HepG2 (cell line): ENCODE results near the gene LRRC3. TPM values are rescaled to one million over a fixed set of nuclear protein-coding genes. Genes with fewer than 3 reads are reported as not detected.
A peak's percentile ranks its signal among the peaks of the same experiment; 100 is the strongest.

Experiments
- GATAD2A ChIP-seq: IDR thresholded peaks from 2 replicates; pipeline ENCODE4 v1.6.1; 2016
- KDM5A ChIP-seq: fragments of 200-600 bp; sonication (generic); IDR thresholded peaks from 2 replicates; pipeline ENCODE4 v1.7.0; 2018; ENCODE audit warnings: antibody characterized with exemption, mild to moderate bottlenecking, low read length, borderline replicate concordance
- KLF13 ChIP-seq: sonication (generic); formaldehyde crosslinking; IDR thresholded peaks from 2 replicates; pipeline ENCODE4 v1.4.0; 2020; ENCODE audit warnings: mild to moderate bottlenecking, missing genetic modification reagents
- LCORL ChIP-seq, 2 experiments: fragments of 450-650 bp in 1 of 2; sonication (generic) in 1 of 2; formaldehyde crosslinking in 1 of 2; IDR thresholded peaks; 2 replicates each; pipeline versions ENCODE4 v1.5.0 to v1.6.1; 2017 to 2020; ENCODE audit warnings: antibody characterized with exemption in 1 of 2, missing genetic modification reagents in 1 of 2
- MBNL3 ChIP-seq: fragments of 250-450 bp; sonication (Bioruptor Pico); conservative IDR thresholded peaks from 2 replicates; pipeline ENCODE4 v1.8.0; 2022; ENCODE audit warnings: mild to moderate bottlenecking, inconsistent platforms
- NR2C2 ChIP-seq: sonication (generic); formaldehyde crosslinking; IDR thresholded peaks from 2 replicates; pipeline ENCODE4 v1.4.0; 2020; ENCODE audit warnings: missing genetic modification reagents, mild to moderate bottlenecking, moderate library complexity, borderline replicate concordance
- PHF20 ChIP-seq: sonication (generic); formaldehyde crosslinking; IDR thresholded peaks from 2 replicates; pipeline ENCODE4 v1.5.0; 2020; ENCODE audit warnings: mild to moderate bottlenecking, missing genetic modification reagents
- SATB2 ChIP-seq: sonication (generic); formaldehyde crosslinking; IDR thresholded peaks from 2 replicates; pipeline ENCODE4 v1.5.0; 2020; ENCODE audit warnings: missing genetic modification reagents
- SOX6 ChIP-seq, 2 experiments: fragments of 450-650 bp in 1 of 2; sonication (generic) in 1 of 2; formaldehyde crosslinking in 1 of 2; IDR thresholded peaks; 2 replicates each; pipeline versions ENCODE4 v1.4.0 to v1.6.1; 2017 to 2020; ENCODE audit warnings: antibody characterized with exemption in 1 of 2, mild to moderate bottlenecking in 1 of 2, missing genetic modification reagents in 1 of 2
- ZNF138 ChIP-seq: sonication (generic); formaldehyde crosslinking; IDR thresholded peaks from 2 replicates; pipeline ENCODE4 v1.5.0; 2020; ENCODE audit warnings: mild to moderate bottlenecking, low read depth, missing genetic modification reagents
- ZNF672 ChIP-seq: sonication (generic); formaldehyde crosslinking; IDR thresholded peaks from 2 replicates; pipeline ENCODE4 v1.8.1; 2022; ENCODE audit warnings: missing genetic modification reagents
- ZNF678 ChIP-seq: sonication (generic); formaldehyde crosslinking; IDR thresholded peaks from 2 replicates; pipeline ENCODE4 v1.4.0; 2020; ENCODE audit warnings: mild to moderate bottlenecking, missing genetic modification reagents
- polyA plus RNA-seq, 8 experiments: library from polyadenylated mRNA; depleted of rRNA in 3 of 8; stranded (reverse) in 7 of 8; unstranded in 1 of 8; fragments of >200 nt; fragmentation: Illumina TruSeq in 4 of 8; extraction: Trizol in 4 of 8; gene quantifications; 2 replicates each; pipeline versions ENCODE4 v1.2.1 to v1.2.3, GENCODE V29; 2011 to 2016; ENCODE audit warnings: low read depth in 4 of 8, missing spikeins in 1 of 8, mixed read lengths in 1 of 8; ENCODE audit not compliant: insufficient read depth in 1 of 8
- total RNA-seq, 5 experiments: library from RNA; depleted of rRNA; stranded (reverse); fragments of >200 nt; fragmentation: Illumina TruSeq; extraction: Trizol; gene quantifications; 2 replicates each; pipeline ENCODE4 v1.2.3, GENCODE V29; 2016; ENCODE audit warnings: low read depth in 1 of 5
- TF ChIP-seq, protein P1 (sequence below): sonication (generic); formaldehyde crosslinking; IDR thresholded peaks from 2 replicates; pipeline ENCODE4 v1.5.0; 2020; ENCODE audit warnings: missing genetic modification reagents
- TF ChIP-seq, protein P2 (sequence below): sonication (generic); formaldehyde crosslinking; IDR thresholded peaks from 2 replicates; pipeline ENCODE4 v1.4.0; 2020; ENCODE audit warnings: mild to moderate bottlenecking, missing genetic modification reagents
- TF ChIP-seq, protein P3 (sequence below): sonication (generic); formaldehyde crosslinking; IDR thresholded peaks from 2 replicates; pipeline ENCODE4 v1.5.0; 2020; ENCODE audit warnings: mild to moderate bottlenecking, missing genetic modification reagents
- TF ChIP-seq, protein P4 (sequence below): sonication (generic); formaldehyde crosslinking; IDR thresholded peaks from 2 replicates; pipeline ENCODE4 v1.4.0; 2020; ENCODE audit warnings: missing genetic modification reagents

The LRRC3 gene
- total and polyA plus RNA-seq, 2 of the 13 experiments (the other 11 are each of a cell fraction or from before 2014, with no cell fraction given): 4.8 to 16.5 TPM

GRCh38 chr21:44482581-44483287 lies 27.4 kb downstream of the LRRC3 start (continued):
- TF ChIP-seq LCORL (IDR thresholded peaks at IDR 0.05): no peak
- TF ChIP-seq LCORL (CRISPR knock-in tag; IDR thresholded peaks at IDR 0.05): peak; percentile 58; the same call in 1 of the 2 replicates
- no peak for TF ChIP-seq PHF20 (CRISPR knock-in tag)
- no peak for TF ChIP-seq SOX6 (IDR thresholded peaks at IDR 0.05)
- peak; percentile 75 for TF ChIP-seq SOX6 (CRISPR knock-in tag; IDR thresholded peaks at IDR 0.05)
- no peak for TF ChIP-seq KDM5A
- TF ChIP-seq, protein P1, sequence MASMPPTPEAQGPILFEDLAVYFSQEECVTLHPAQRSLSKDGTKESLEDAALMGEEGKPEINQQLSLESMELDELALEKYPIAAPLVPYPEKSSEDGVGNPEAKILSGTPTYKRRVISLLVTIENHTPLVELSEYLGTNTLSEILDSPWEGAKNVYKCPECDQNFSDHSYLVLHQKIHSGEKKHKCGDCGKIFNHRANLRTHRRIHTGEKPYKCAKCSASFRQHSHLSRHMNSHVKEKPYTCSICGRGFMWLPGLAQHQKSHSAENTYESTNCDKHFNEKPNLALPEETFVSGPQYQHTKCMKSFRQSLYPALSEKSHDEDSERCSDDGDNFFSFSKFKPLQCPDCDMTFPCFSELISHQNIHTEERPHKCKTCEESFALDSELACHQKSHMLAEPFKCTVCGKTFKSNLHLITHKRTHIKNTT: no peak
- TF ChIP-seq KLF13: no peak; the same call in 1 of the 2 replicates
- TF ChIP-seq, protein P2, sequence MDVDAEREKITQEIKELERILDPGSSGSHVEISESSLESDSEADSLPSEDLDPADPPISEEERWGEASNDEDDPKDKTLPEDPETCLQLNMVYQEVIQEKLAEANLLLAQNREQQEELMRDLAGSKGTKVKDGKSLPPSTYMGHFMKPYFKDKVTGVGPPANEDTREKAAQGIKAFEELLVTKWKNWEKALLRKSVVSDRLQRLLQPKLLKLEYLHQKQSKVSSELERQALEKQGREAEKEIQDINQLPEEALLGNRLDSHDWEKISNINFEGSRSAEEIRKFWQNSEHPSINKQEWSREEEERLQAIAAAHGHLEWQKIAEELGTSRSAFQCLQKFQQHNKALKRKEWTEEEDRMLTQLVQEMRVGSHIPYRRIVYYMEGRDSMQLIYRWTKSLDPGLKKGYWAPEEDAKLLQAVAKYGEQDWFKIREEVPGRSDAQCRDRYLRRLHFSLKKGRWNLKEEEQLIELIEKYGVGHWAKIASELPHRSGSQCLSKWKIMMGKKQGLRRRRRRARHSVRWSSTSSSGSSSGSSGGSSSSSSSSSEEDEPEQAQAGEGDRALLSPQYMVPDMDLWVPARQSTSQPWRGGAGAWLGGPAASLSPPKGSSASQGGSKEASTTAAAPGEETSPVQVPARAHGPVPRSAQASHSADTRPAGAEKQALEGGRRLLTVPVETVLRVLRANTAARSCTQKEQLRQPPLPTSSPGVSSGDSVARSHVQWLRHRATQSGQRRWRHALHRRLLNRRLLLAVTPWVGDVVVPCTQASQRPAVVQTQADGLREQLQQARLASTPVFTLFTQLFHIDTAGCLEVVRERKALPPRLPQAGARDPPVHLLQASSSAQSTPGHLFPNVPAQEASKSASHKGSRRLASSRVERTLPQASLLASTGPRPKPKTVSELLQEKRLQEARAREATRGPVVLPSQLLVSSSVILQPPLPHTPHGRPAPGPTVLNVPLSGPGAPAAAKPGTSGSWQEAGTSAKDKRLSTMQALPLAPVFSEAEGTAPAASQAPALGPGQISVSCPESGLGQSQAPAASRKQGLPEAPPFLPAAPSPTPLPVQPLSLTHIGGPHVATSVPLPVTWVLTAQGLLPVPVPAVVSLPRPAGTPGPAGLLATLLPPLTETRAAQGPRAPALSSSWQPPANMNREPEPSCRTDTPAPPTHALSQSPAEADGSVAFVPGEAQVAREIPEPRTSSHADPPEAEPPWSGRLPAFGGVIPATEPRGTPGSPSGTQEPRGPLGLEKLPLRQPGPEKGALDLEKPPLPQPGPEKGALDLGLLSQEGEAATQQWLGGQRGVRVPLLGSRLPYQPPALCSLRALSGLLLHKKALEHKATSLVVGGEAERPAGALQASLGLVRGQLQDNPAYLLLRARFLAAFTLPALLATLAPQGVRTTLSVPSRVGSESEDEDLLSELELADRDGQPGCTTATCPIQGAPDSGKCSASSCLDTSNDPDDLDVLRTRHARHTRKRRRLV (CRISPR knock-in tag): 0 out of 2 replicates have a peak, but pooled peaks have one; percentile 29
- no peak for TF ChIP-seq MBNL3 (CRISPR knock-in tag)
- TF ChIP-seq ZNF672 (CRISPR knock-in tag): no peak
- TF ChIP-seq, protein P3, sequence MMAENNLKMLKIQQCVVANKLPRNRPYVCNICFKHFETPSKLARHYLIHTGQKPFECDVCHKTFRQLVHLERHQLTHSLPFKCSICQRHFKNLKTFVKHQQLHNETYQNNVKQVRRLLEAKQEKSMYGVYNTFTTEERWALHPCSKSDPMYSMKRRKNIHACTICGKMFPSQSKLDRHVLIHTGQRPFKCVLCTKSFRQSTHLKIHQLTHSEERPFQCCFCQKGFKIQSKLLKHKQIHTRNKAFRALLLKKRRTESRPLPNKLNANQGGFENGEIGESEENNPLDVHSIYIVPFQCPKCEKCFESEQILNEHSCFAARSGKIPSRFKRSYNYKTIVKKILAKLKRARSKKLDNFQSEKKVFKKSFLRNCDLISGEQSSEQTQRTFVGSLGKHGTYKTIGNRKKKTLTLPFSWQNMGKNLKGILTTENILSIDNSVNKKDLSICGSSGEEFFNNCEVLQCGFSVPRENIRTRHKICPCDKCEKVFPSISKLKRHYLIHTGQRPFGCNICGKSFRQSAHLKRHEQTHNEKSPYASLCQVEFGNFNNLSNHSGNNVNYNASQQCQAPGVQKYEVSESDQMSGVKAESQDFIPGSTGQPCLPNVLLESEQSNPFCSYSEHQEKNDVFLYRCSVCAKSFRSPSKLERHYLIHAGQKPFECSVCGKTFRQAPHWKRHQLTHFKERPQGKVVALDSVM (CRISPR knock-in tag): peak; percentile 96
- TF ChIP-seq SATB2 (CRISPR knock-in tag): no peak
- TF ChIP-seq, protein P4, sequence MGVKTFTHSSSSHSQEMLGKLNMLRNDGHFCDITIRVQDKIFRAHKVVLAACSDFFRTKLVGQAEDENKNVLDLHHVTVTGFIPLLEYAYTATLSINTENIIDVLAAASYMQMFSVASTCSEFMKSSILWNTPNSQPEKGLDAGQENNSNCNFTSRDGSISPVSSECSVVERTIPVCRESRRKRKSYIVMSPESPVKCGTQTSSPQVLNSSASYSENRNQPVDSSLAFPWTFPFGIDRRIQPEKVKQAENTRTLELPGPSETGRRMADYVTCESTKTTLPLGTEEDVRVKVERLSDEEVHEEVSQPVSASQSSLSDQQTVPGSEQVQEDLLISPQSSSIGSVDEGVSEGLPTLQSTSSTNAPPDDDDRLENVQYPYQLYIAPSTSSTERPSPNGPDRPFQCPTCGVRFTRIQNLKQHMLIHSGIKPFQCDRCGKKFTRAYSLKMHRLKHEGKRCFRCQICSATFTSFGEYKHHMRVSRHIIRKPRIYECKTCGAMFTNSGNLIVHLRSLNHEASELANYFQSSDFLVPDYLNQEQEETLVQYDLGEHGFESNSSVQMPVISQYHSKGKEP (CRISPR knock-in tag): no peak
- TF ChIP-seq NR2C2 (CRISPR knock-in tag): peak; percentile 80
- TF ChIP-seq ZNF138: no peak
- peak; percentile 33 for TF ChIP-seq GATAD2A (CRISPR knock-in tag)
- no peak for TF ChIP-seq ZNF678 (CRISPR knock-in tag)
